Mucosa of descending colon (tissue), 3 donors: ENCODE measurements around the gene ZSCAN29. TPM values are rescaled to one million over a fixed set of nuclear protein-coding genes. Genes with fewer than 3 reads are reported as not detected.

Experiments used
- ATAC-seq: fragments of 200-7000 bp; cut with Tn5 transposase; one replicate; pipeline ENCODE4 v1.9.1; 2020; ENCODE audit warnings: mild to moderate bottlenecking, moderate library complexity
- DNase-seq, 3 donors: peaks; one replicate each; pipeline ENCODE4 v3.0.0-alpha.2; 2020
- H3K36me3 ChIP-seq: fragments of 200-600 bp; one replicate; pipeline ENCODE4 v1.8.0; 2021; ENCODE audit warnings: low read depth, mild to moderate bottlenecking
- H3K4me1 ChIP-seq: fragments of 200-600 bp; one replicate; pipeline ENCODE4 v1.8.0; 2021; ENCODE audit warnings: low read depth, mild to moderate bottlenecking
- H3K4me3 ChIP-seq: fragments of 200-600 bp; one replicate; pipeline ENCODE4 v1.8.0; 2021; ENCODE audit warnings: mild to moderate bottlenecking
- H3K9me3 ChIP-seq: fragments of 200-600 bp; one replicate; pipeline ENCODE4 v1.8.0; 2021; ENCODE audit warnings: mild to moderate bottlenecking
- CTCF ChIP-seq: fragments of 200-600 bp; IDR thresholded peaks from one replicate; pipeline ENCODE4 v1.8.0; 2022; ENCODE audit warnings: antibody characterized with exemption, mild to moderate bottlenecking
- intact Hi-C, 2 donors: fragments of 100-400 bp; cut with DNase I in 1 of 2; cut with micrococcal nuclease in 1 of 2; formaldehyde crosslinking; loops; one replicate each; pipeline versions ENCODE4 v1.11.0 to v1.11.1; 2022; cut with DNase I, micrococcal nuclease
- total RNA-seq, 3 donors: library from RNA; stranded (reverse); fragmentation: NEBNext Ultra II Directional in 2 of 3; extraction: Animal tissue kit (Norgen Biotek cat#: 25700) in 2 of 3; gene quantifications; one replicate each; pipeline versions ENCODE4 v1.2.1 to v1.2.4, GENCODE V29; 2021 to 2023
- donor health status: DM: no; HTN: no; CAD: no; lungs with moderate emphysema.
- donor health status: DM: no; HTN: no; CAD: no.
- donor health status: DM: no; HTN: yes; CAD: no.

ZSCAN29 gene
- total RNA-seq, 3 donors from 2014 or later = 26.7 to 34.4 (median 29.1) TPM

GRCh38 chr15:43390723-43391122 is 19.9 kb upstream of the ZSCAN29 start:
- Histone ChIP-seq H3K4me1 (no peaks in the 10 kb centered on the region), H3K36me3 (no peaks in the 10 kb centered on the region), H3K9me3 (no peaks in the 10 kb centered on the region), H3K4me3 (no peak overlapping the region)
- DNase-seq (no peak), ATAC-seq (no peak)
- TF ChIP-seq CTCF = no peak
- intact Hi-C loops = no loop called here

- DNase-seq (no peak), ATAC-seq (no peak)
- no peak for TF ChIP-seq CTCF
- intact Hi-C loops = no loop called here
- Histone ChIP-seq H3K4me1 (no peaks in the 10 kb centered on the region), H3K9me3 (no peaks in the 10 kb centered on the region), H3K36me3 (no peaks in the 10 kb centered on the region), H3K4me3 (no peak overlapping the region)
Observed at GRCh38 chr15:43383070-43383469, 12.2 kb upstream of the ZSCAN29 start.

GRCh38 chr15:43382310-43382709 is 11.5 kb upstream of the ZSCAN29 start:
- no peaks in the 10 kb centered on the region for H3K4me1 ChIP-seq
- no peak for DNase-seq
- no peak for ATAC-seq
- intact Hi-C loops = no loop called here
- H3K36me3 ChIP-seq = no peaks in the 10 kb centered on the region
- no peak for TF ChIP-seq CTCF
- H3K9me3 ChIP-seq = no peaks in the 10 kb centered on the region
- no peak overlapping the region for H3K4me3 ChIP-seq

- intact Hi-C loops = no loop called here
- ATAC-seq (no peak), DNase-seq (no peak)
- no peak for TF ChIP-seq CTCF
- Histone ChIP-seq H3K4me3 (no peak overlapping the region), H3K36me3 (no peaks in the 10 kb centered on the region), H3K4me1 (no peaks in the 10 kb centered on the region), H3K9me3 (no peaks in the 10 kb centered on the region)
Observed at GRCh38 chr15:43378601-43379000, 7.8 kb upstream of the ZSCAN29 start.

- DNase-seq (peak in 2 of 3 donors; percentile 28 to 40), ATAC-seq (peak; percentile 49)
- no peaks in the 10 kb centered on the region for H3K9me3 ChIP-seq
- H3K36me3 ChIP-seq = no peaks in the 10 kb centered on the region
- intact Hi-C loops = no loop called here
- no peak overlapping the region for H3K4me3 ChIP-seq
- TF ChIP-seq CTCF = peak; percentile 37
- peaks cover 8% of the 10 kb centered on the region for H3K4me1 ChIP-seq
Observed at GRCh38 chr15:43376017-43376705, 5.3 kb upstream of the ZSCAN29 start.
